GM18858 (cell line): ENCODE data around the gene VAC14.

Experiments
- ATAC-seq: cut with Tn5 transposase; IDR thresholded peaks from one replicate; pipeline ENCODE4 v1.9.1; 2021; ENCODE audit not compliant: unreplicated experiment

The VAC14 gene

DNA sequence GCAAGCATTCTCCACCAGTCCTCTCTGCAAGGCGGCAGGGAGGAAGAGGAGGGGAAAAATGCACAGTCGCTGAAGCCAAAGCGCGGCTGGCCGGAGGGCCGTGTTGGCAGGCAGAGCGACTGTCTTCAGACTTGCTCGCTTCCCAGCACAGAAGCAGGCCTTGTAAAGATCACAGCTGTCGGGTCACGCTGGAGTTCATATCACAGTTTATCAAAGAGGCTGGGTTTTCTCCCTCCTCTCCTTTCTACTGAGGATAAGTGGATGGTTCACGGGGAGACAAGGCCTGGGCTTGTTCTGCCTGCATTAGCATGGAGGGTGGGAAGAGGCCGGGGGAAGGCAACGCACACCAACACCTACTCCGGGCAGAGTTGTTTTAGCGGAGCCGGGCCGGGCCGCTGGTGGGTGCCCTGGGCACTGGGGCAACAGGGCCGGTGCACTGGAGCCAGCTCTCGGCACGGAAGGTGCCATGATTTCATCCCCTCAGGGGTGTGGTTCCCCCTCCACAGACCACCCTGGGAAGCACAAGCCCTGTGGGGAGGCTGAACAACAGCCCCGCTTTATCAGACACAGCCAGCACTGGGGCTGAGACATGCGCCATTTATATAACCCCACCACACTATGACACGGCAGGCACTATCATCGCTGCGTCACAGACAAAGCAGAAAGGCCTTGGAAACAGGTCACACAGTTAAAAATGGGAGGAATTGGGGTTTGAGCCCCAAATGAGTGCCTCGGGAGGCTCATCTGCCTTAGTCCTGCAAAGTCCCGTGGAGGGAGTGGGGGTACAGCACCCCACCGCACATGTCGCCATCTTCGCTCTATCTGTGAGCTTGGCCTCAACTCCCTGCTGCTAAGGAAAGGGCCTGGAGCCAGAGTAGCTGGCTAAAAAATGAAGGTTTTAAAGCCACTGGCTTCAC is 74.8 kb downstream of the VAC14 start:
- ATAC-seq, result no peak

DNA sequence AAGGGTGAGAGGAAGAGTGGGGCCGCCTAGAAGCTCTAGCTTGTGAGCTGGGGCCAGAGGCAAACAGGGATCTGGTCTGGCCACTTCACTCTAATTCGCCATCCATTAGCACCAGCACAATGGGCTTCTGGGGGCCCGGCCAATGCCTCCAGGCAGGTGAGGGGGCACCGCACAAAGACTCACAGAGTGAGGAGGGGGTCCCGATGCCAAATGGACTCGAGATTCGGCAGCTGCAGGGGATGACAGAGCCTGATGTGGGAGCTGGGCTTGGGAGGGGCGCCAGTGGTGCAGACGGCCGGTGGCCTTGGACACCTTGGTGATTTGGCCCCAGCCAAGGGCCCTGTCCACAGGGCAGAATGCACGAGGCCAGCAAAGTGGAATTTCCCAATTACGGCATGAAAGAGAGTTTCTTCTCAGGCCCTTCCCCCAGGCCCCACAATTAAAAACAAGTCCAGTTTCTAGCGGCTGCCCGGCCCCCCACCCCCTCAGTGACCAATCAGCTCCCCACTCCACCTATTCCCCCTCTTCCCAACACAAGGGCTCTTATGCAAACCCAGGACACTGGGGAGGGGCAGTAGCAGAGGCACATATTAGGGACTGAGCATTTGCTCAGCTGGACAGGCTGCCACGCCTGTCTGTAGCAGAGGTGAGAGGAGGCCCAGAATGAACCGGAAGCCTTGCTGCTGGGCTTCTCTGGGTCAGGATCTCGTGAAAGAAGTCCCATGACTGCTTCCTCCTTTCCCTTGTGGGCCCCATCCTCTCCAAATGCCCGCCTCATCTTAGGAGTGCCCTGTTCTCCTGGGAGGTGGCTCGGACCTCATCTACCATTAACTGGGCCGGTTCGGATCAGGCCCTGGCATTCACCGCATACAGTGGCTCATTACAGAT is 75.7 kb downstream of the VAC14 start:
- ATAC-seq, result no peak

DNA sequence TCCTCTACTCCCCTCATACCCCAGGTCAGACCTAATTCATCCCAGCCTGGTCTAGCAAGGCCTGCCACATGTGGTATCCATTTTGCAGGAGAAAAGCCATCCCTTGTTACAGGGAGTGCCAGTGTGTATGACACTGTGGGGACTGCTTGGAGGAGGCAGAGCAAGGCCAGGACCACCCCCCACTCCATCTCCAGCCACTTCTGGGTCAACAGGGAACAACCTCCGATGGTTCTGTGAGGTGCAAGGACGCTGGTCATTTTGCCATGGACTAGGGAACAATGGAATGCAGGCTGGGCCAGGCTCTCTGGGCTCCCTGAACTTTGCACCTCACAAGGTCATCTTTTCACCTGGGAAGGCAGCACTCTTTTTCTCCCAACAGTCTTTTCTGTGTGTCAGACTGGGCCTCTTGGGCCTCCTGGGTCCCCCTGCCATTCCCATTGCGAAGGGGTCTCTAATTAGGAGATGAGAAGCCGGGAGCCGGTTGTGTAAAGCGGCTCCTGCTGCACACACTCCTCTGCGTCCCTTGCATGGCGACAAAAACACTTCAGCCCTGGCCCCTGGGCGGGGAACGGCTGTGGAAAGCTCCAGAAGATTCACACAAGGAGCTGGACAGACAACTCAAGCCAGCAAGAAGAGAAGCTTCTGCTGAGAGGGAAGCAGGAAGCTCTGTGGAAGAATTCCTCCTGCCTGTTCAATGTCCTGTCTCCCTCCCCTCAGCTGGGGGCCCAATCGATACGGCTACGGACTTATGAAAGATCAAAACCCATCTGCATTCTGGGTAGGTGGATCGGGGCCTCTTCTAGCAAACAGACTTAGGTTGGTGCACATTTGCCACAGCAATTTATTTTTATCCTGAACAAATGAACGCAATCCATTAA is 76.6 kb downstream of the VAC14 start:
- no peak for ATAC-seq

DNA sequence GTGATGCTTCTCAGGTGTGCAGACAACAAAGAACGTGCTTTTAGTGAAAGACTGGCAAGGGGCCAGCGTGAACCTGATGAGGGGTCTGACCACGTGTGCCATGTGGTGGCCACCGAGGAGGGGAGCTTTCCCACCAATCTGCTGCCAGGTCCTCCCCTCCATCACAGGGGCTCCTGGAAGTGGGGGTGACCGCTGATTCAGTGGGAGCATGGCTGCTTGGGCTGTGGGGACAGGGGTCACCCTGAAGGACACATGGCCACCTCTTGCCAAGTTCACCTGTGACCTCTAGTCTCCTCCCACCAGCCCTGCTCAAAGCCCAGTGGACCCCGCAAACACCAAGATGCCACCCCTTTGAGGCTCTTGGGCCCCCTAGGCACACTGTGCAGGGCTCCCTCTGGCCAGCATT is 77.2 kb downstream of the VAC14 start:
- ATAC-seq, result no peak

DNA sequence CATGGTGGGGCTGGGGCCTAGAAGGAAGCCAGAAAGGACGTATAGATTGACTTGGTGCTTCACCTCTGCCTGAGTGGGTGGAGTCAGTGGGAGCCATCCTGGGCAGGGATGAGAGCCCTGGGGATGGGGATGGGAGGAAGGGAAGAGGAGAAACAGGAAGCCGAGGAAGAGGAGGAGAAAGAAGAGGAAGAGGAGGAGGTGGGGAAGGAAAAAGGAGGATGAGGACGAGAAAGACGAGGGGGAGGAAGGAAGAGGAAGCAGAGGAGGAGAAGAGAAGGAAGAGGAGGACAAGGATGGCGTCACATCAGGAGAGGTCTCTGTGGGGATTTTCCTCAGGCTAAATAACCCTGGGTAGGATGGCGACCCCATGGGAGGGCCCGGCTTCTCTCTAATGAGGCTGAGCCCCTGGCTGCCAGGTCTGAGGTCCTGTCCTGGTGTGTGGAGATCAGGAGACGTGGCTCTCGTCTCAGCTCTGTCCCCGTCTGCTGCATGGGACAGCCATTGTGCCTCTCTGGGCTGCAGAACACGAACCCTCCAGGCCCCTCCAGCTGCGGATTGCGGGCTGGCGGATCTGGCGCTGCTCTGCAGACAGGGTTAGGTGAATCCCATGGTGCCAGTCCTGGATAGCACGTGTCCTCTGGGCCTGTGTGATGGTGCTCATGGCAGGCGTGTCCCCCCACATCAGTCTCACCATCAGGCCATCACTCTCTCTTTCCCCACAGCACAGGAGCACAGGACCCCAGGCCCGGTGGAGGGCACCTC is 79.6 kb downstream of the VAC14 start:
- ATAC-seq, result no peak

DNA sequence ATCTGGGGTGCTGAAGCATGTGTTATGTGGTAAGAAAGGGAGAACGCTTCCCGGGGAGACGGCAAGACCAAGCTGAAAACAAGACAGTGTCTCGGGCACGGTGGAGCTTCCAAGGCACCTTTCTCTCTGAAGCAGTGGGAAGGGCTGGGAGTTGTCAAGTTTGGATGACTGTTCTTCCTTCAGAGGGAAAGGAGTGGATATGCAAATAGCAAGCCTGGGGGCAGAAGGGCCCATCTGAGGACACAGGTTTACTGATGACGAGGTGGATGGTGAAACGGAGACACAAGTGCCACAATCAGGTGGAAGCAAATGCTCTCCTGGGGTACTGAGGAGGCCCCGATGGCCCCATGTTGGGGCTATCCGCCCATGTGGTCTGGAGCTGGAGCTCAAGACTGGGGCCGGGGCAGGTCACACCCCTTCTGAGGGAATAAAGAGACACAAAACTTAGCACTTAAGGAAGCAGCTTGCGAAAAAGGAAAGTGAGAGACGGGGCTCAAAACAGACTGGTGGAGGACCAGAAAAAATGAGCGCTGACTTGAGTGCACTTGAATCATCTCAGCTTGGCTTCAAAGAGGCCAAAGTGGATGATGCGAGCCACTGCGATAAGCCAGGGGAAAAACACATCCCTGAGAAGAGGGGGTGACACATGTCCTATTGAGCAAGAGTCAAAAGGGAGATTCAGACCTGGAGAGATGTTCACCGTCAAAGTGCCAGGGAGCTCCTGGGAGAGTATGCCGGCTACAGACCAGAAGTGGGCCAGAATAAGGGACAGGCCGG is 80.3 kb downstream of the VAC14 start:
- ATAC-seq, result no peak

DNA sequence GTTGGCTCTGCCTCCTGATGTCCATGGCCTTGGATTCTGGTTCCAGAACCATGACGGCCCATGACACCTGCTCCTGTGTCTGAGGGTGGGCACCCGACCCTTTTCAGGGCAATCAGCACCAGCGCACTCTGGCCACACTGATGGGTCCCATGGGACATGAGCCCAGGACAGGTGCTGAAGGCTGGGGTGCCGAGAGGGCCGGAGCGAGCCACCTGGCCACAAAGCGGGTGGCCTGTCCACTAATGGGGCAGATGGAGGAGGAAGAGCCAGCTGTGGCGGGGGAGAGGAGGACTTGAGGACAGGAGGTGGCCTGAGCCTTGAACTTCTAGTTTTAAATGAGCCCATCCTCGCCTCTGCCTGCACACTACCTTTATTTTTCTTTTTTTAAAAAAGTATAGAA is 83.9 kb downstream of the VAC14 start:
- ATAC-seq, result no peak

DNA sequence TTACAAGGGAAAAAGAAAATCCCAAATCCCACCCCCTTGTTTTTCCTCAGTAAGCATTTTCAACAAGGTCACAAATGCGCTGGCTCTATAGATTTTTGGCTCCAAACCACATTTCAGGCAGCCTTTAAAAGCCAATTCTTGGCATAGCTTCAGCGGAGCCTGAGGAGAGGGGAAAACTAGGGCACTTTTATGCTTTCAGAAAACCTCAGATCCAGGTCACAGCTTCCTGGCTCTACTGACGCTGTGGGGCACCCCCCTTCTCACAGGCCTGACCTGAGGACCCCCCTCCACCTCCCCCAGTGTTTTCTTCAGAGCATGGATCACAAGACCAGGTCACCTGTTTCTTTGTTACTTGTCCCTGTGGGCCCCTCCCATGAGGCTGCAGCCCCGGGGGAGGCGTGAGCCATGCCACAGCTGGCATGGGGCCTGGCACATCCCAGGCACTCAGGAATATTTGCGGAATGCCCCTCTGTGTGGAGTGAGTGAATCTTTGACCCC is 85.0 kb downstream of the VAC14 start:
- no peak for ATAC-seq

DNA sequence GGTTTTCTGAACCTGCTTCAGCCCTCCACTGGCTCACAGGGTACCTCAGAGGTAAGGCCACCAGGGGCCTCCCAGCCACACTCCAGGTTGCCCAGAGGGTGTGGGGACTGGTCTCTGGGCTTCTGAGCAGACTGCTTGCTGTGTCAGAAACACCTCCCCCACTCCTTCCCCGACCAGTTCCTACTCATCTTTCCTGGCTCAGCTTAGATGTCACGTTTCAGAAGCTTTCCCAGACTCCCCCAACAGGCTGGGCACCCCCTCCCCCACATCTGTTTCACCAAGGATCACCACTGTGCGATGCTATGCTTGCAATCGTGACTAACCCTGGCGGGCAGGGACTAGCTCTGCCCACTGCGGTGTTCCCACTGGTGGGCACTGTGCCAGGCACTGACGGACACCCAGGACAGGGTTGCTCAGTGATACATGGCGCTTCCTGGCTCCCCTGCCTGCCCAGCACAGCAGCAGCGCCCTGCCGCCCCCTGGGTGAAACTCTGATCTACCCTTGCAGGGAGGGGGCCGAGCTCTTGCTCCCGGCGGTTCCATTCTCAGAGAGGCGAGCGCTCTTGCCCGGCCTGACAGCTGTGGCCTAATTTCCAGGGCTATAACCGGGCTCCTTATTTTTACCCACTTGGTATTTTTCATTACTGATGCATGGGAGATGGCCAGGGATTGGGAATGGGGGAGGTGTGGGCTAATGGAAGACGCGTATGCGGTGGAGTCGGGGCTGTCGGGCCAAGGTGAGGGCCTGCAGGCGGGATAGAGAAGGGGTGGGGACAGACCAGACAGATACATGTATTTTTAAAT is 85.7 kb downstream of the VAC14 start:
- no peak for ATAC-seq

DNA sequence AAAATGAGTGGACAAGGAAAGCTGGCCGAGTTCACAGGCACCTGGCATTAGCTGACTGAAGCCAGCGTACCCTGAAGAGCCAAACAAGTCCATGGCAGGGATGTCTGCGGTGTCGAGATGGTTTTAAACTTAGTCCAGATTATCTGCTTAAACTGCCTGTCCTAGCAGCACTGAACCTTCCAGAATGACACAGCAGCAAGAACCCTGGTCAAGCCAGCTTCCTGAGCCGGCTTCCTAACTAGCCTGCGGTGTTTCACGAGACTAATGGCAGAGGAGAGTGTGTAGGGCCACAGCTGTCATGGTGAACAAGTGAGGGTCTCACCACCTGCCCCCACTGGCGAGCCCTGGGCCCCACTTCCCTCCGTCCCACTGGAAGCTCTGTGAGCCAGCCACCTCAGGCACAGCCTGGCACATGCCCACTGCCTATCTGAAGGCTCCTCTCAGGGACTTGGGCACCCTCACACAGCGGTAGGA is 86.3 kb downstream of the VAC14 start:
- no peak for ATAC-seq

DNA sequence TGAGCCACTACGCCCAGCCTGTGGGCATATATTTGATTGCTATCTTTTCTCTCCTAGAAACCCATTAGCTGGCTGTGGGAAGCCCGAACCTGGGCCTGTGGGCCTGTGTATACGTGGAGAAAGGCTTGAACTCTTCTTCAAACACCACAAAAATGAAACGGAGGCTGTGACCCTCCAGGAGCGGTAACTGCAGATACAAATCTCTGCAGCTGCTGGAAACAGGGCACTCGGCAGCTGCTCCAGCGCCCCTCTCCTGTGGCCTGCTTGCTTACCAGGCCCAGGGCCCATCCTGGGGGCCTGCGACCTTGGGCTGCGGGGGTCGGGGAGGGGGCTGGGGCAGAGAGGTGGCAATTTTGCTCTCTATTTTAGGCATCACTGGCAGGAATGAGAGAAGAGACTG is 87.1 kb downstream of the VAC14 start:
- ATAC-seq, result no peak

DNA sequence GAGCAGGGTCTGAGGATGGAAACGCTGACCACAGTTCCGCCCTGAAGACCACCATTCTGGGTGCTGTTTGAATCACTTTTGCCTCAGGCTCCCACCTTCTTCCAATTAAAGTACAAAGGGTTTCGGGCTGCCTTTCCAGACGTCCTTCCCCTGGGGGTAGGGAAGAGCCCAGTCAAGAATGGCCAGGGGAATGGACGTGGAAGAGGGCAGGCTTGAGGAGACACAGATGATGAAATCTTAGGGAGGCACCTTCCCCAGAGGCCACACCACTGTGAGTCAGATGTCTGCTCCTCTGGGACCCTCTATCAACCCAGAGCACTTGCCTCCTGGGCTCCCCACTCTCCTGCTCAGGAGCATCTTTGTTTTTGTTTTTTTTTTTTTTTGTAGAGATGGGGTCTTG is 87.6 kb downstream of the VAC14 start:
- no peak for ATAC-seq

DNA sequence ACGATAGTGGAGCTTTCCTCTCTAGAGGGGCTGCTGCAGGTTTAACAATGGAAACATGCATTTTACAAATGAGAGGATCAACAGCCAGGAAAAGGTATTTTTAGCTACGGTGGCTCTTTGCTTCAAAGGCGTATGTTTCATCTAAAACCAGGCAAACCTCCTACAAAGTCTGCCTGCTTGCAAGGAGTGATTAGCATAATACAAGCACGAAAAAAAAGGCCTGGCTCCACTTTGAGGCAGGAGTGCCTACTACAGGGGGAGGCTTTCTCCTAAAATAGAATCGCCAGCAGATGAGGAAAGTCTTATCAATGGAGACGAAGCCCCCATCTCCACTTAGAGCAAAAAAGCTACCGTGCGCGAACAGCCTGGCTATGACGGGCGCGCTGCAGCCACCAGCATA is 88.0 kb downstream of the VAC14 start:
- ATAC-seq, result no peak

DNA sequence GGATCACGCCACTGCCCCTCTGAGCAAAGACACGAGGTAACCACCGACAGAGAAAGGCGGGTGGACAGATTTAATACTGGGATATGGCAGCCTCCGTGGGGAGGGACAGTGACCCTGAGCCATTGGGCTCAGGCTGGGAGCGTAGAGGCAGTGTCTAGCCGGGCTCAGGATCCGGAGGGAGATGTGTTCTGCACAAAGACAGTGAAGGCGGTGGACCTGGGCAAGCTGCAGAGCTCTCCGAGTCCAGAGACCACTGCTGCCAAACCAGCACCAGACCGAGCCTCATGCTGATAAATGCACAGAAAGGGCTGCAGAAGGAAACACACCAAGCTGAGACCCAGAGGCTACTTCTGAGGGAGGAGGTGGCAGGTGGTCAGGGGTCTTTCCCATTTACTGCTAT is 88.6 kb downstream of the VAC14 start:
- no peak for ATAC-seq

DNA sequence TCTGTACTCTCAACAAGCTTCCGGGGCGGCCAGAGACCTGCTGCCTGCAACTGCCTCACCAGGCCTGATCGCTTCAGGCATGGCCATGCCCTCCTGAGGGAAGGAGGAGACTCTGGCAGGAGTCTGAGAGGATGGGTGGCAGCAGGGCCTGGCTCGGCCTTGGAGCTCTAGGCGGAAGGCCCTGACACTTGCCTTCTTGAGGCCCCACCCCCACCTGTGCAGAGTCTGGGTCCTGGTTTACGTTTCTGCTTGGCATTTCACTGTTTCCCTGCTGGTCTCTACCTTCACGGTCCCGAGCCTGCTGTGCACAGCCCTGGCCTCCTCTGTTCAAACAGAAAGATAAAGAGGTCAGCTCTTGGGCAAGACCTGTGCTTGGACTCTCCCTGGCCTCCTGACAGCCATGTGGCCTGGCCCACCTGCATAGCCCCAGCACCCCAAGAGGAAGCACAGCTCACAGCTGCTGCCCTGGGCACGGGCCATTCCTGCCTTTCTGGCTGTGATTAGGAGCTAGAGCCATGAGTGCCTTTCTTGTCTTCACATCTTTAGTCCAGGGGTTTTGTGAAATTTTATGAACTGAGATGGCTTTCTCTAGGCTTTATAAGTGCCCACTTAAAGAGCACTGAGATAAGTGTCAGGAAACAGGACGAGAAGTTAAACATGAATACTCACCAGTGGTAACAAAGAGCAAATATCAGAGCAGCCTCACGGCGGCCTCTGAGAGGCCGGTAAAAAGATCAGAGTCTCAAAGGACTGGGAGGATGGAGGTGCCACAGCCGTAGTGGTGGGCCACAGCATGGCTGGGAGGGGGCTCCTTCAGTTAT is 89.5 kb downstream of the VAC14 start:
- ATAC-seq, result no peak

DNA sequence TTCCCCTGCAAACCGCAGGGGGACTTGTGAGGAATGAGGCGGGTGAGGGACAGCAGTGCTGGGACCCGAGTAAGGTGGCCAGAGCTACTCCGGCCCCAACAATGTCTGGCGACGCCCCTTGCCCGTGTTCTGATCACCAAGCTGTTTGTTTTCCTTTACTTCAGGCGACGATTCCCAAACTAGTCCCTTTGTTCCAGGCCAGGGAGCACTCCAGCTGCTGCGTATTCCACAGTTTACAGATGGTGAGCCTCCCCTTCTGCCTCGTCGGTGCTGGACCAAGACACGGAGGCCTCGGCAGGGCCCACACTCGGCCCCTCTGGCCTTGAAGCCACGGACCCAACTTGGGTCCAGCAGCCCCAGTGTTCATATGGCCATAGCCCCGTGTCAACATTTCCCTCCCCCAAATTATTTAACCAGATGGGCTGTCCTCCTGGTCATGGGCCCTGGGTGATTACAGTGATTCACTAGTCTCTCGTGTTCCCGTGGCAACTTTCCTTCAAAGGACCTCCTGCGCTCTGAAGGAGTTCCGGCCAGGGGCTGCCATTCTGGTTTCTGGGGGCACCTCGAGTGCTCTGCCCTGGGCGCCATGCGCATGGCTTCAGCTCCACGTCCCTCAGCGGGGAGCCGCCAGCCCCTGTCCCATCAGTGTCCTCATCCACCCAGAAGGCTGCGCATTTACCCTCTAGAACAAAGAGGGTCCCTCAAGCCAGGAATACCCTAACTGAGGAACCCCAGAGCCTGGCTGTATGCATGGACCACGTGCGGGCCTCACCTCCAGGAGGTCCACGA is 90.3 kb downstream of the VAC14 start:
- ATAC-seq, result no peak

DNA sequence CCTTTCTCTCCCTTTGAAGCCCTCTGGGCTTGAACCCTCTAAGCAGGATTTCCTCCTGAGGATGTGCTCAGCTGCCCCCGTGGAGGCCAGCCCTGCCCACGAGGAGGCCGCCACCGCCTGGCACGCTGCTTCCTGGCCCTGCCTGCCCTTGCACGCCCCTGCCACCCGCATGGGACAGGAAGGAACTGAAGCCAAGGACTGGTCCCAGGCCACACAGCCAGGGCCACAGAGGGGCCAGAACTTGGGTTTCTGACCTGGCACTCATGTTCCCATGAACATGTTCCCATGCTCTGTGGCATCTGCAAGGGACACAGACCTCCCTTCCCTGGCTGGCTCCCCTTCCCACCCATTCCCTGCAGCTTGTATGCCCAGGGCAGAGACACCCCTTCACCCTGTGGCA is 91.0 kb downstream of the VAC14 start:
- no peak for ATAC-seq
